Body of pancreas (tissue), 4 donors: ENCODE results near the gene TTYH1.
A peak's percentile ranks its signal among the peaks of the same experiment; 100 is the strongest.

Experiments
- POLR2A ChIP-seq, 3 donors: fragments of 450-650 bp; IDR thresholded peaks; one replicate each; pipeline ENCODE4 v1.6.1; 2016; ENCODE audit warnings: antibody characterized with exemption in 3 of 3, mild to moderate bottlenecking in 2 of 3
- TF ChIP-seq, protein P1 (sequence below), 7 experiments: fragments of 450-650 bp in 4 of 7; fragments of 200-600 bp in 3 of 7; sonication (generic) in 3 of 7; IDR thresholded peaks; one replicate each; pipeline ENCODE4 v1.5.1; 2016 to 2019; ENCODE audit warnings: antibody characterized with exemption in 7 of 7

DNA sequence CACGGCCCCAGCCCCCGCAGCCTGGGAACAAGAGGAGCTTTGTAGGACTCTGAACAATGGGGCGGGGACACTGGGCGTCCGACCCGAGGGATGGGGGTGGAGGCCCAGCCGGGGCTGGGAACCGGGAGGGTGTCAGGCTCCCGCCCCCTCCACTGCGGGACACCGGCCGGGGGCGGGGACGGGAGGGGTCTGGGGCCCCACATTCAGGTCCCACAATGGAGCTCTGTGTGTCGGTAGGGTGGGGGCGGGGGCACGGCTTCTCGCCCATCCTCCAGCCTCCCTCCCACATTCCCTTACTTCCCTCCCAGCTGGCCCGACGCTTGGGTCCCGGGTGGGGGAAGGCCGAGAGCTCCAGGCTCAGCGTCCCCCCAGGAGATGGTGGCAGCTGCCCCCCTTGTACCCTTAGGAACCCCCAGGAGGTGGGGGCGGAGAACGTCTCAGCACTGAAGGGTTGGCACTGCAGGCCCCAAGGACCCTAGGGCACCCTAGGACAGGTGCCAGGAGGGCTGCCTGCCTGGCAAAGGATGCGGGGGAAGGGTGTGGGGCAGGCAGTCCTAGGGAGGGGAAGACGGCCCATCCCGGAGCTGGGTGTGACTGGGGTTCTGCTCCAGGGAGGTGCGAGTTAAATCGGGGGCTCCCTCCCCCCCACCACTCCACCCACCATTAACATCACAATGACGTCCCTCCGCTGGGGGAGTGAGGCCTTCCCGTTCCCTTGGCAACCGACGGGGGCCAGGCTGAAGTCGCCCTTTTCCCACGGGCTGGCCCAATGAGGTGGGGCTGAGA, 5.3 kb downstream of the TTYH1 start:
- TF ChIP-seq, protein P1, sequence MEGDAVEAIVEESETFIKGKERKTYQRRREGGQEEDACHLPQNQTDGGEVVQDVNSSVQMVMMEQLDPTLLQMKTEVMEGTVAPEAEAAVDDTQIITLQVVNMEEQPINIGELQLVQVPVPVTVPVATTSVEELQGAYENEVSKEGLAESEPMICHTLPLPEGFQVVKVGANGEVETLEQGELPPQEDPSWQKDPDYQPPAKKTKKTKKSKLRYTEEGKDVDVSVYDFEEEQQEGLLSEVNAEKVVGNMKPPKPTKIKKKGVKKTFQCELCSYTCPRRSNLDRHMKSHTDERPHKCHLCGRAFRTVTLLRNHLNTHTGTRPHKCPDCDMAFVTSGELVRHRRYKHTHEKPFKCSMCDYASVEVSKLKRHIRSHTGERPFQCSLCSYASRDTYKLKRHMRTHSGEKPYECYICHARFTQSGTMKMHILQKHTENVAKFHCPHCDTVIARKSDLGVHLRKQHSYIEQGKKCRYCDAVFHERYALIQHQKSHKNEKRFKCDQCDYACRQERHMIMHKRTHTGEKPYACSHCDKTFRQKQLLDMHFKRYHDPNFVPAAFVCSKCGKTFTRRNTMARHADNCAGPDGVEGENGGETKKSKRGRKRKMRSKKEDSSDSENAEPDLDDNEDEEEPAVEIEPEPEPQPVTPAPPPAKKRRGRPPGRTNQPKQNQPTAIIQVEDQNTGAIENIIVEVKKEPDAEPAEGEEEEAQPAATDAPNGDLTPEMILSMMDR (IDR thresholded peaks at IDR 0.05), result no peak
- peak; percentile 21 to 81 (median 76) for TF ChIP-seq POLR2A (IDR thresholded peaks at IDR 0.05)
